GM19239 (cell line): ENCODE measurements around the gene SLC26A1.

Source experiments
- DNase-seq: peaks from one replicate; pipeline ENCODE4 v3.0.0; 2011; ENCODE audit warnings: low spot score; ENCODE audit not compliant: insufficient read length
- FAIRE-seq: peaks from 2 replicates; lab custom pipeline; 2011; peaks lifted over from hg19 to GRCh38; lab: Jason Lieb, UNC

The SLC26A1 gene

GRCh38 chr4:1015179-1015578 is 22.0 kb upstream of the SLC26A1 start:
- DNase-seq (no peak), FAIRE-seq (no peak)

GRCh38 chr4:1014291-1015167 is 21.3 kb upstream of the SLC26A1 start:
- FAIRE-seq (no peak), DNase-seq (no peak)

GRCh38 chr4:1013225-1014073 is 20.2 kb upstream of the SLC26A1 start:
- DNase-seq (no peak), FAIRE-seq (no peak)

GRCh38 chr4:1012034-1012739 is 19.0 kb upstream of the SLC26A1 start:
- DNase-seq (no peak), FAIRE-seq (no peak)

GRCh38 chr4:1011666-1012033 is 18.4 kb upstream of the SLC26A1 start:
- DNase-seq (no peak), FAIRE-seq (no peak)

- peak; percentile 14 for FAIRE-seq
- DNase-seq: peak; percentile 99
Observed at GRCh38 chr4:1011022-1011665, 17.9 kb upstream of the SLC26A1 start, which contains the start of gene FGFRL1. Gene FGFRL1 (plus strand): TSS chr4:1011626. CDS start chr4:1012486, 860 bp downstream.

- no peak for FAIRE-seq
- DNase-seq: no peak
Observed at GRCh38 chr4:1010395-1011021, 17.3 kb upstream of the SLC26A1 start.

GRCh38 chr4:1009542-1010394 is 16.6 kb upstream of the SLC26A1 start:
- DNase-seq: peak; percentile 91
- no peak for FAIRE-seq

- peak; percentile 53 for FAIRE-seq
Observed at GRCh38 chr4:1008840-1009541, 15.8 kb upstream of the SLC26A1 start.

GRCh38 chr4:1006856-1007255 is 13.7 kb upstream of the SLC26A1 start:
- no peak for FAIRE-seq
- DNase-seq: no peak

More at GRCh38 chr4:1008840-1009541, 15.8 kb upstream of the SLC26A1 start:
- no peak for DNase-seq

- DNase-seq (no peak), FAIRE-seq (no peak)
Observed at GRCh38 chr4:1004557-1005485, 11.6 kb upstream of the SLC26A1 start.

GRCh38 chr4:1004071-1004418 is 10.8 kb upstream of the SLC26A1 start:
- DNase-seq (no peak), FAIRE-seq (no peak)

- DNase-seq (no peak), FAIRE-seq (no peak)
Observed at GRCh38 chr4:1003271-1004070, 10.3 kb upstream of the SLC26A1 start.

- DNase-seq: no peak
- no peak for FAIRE-seq
Observed at GRCh38 chr4:1002631-1003251, 9.5 kb upstream of the SLC26A1 start.

GRCh38 chr4:1002131-1002630 is 9.0 kb upstream of the SLC26A1 start:
- DNase-seq: no peak
- no peak for FAIRE-seq
